Measurements from ENCODE around the gene CCNF.
"Not testable (repeated sequence)": the region's sequence is repeated elsewhere in the genome, so short reads cannot be mapped to it uniquely, and the experiment has no call there.

The CCNF gene

DNA sequence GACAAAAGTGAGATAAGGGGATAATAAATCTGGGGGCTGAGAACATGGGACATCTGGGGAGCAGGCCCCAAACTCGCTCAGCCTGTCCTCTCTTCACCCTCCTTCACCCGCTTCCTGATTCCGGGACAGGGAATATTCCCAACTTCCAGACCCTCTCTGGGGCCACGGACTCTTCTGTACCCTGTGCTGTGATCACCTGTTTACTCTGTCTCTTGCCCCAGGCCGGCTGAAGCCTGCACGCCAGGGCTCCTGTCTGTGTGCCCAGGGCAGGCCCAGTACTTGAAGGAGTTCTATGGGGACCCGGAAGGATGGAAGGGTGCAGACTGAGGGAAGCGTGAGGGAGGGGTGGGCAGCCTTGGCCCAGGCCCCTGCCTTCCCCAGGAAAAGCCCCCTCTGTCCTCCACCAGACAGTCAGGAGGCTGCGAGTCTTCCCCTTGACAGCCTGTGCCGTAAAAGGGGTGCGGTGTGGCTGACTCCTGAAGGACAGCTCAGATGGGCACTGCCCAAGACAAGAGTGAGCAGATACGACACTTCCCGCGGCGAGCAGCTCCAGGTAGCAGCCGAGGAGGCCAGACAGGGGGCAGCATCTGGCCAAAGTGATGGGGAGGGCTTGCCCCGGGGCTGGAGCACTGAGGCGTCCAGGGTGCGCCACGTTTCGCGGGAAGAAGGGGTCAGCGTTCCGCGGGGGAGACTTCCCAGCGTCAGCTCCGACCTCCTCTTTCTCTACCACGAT, 1.0 kb upstream of the CCNF start:
- no peak for DNase-seq

- no peak for DNase-seq
Observed at GRCh38 chr16:2428784-2429033, 538 bp upstream of the CCNF start.

GRCh38 chr16:2429771-2430663, 770 bp downstream of the CCNF start:
- DNase-seq = peak; percentile 32

- DNase-seq = no peak
Observed at GRCh38 chr16:2432286-2432685, 3.0 kb downstream of the CCNF start.

- no peak for DNase-seq
Observed at GRCh38 chr16:2432801-2433505, 3.7 kb downstream of the CCNF start.

DNA sequence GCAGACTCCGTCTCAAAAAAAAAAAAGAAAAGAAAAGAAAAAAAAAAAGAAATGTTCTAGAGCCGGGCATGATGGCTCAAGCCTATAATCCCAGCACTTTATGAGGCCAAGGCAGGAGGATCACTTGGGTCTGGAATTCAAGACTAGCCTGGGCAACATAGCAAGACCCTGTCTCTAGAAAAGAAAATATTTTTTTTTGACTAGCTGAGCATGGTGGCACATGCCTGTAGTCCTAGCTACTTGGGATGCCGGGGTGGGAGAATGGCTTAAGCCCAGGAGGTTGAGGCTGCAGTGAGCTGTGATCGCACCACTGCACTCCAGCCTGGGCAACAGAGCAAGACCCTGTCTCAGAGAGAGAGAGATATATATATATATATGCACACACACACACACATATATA, 6.0 kb downstream of the CCNF start:
- not testable (repeated sequence) for DNase-seq

DNA sequence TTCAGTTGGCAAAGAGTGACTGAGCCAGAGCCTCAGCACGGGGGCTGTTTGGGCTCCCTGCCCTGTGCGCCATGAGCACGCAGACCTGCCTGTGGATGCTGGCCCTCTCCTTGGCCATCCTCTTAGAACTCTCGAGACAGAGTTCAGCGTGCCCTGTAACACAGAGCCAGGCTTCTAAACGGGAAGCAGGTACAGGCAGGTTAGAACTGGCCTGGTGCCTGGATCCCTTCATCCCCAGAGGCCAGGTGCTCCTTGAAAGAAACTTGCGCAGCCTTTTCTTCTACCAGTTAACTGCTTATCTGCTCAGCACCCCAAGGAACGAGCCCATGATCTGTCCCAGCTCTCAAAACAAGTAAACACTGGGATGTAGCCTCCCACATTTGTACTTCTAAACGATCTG, 6.9 kb downstream of the CCNF start:
- DNase-seq = no peak

DNA sequence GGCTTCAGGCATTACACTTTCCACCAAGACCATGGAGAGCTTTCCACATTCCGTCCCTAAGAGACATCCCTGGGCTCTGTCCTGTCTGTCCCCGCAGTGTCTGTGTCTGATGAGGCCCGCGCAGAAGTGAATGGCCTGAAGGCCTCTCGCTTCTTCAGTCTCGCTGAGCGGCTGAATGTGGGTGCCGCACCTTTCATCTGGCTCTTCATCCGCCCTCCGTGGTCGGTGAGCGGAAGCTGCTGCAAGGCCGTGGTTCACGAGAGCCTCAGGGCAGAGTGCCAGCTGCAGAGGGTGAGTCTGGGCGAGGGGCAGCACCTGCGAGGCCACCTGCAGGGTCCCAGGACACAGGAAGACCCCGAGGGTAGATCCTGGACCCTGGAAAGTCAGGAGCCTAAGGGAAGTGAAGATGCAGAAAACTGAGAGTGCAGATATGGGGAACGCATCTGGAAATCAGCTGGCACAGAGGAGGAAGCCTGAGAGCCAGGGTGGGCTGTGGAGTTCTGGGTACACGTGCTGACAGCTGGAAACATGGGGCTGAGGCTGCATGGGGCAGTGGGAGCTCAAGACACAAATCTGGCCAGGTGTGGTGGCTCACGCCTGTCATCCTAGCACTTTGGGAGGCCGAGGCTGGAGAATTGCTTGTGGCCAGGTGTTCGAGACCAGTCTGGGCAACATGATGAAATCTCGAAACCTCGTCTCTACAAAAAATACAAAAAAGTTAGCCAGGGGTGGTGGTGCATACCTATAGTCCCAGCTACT, 8.0 kb downstream of the CCNF start:
- DNase-seq = no peak

DNA sequence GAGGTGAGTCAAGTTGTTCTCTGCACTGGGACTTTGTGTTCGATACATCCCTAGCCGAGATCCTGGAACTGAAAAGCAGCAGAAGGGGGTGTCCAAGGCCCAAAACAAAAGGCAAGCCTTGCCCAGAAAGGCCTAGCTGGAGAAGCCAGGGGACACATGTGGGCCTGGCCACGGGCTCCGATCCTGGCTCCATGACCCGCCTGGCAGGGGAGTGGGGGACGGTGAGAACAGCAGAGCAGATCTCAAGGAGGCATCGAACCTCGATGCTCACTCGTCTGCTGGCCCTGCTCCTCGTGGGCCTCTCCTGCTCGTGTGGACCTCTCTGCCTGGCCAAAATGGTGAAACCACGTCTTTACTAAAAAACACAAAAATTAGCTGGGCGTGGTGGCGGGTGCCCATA, 8.9 kb downstream of the CCNF start:
- no peak for DNase-seq

GRCh38 chr16:2439598-2439997, 10.4 kb downstream of the CCNF start:
- DNase-seq = no peak

GRCh38 chr16:2441143-2441804, 12.0 kb downstream of the CCNF start:
- DNase-seq = not testable (repeated sequence)

DNA sequence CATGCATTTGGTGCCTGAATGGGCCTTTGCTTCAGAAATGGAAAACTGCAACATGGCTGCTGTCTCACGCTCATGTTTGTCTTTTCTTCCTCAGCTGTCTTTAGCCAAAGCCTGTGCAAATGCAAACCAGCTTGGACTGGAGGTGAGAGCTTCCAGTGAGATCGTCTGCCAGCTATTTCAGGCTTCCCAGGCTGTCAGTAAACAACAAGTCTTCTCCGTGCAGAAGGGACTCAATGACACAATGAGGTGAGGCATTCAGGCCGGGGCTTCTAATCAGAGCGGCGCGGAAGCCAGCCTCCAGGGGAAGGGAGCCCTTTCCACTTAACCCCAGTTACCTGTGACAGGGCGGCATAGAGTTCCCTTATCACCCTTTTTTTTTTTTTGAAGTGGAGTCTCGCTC, 14.3 kb downstream of the CCNF start:
- DNase-seq = no peak

- no peak for DNase-seq
Observed at GRCh38 chr16:2447920-2448583, 18.8 kb downstream of the CCNF start.

DNA sequence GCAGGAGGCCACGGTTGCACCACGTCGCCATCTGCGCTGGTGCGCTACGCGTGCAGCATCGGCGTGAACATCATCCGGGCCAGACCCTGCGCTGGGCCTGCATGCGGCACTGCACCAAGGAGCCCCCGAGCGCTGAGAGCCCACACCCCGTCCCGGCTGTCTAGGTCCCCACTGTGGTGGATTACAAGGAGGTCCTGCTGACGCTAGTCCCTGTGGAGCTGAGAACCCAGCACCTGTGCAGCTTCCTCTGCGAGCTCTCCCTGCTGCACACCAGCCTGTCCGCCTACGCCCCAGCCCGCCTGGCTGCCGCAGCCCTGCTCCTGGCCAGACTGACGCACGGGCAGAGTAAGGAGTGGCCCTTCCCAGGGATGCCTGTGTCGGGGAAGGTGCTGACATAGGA, 19.9 kb downstream of the CCNF start:
- no peak for DNase-seq

GRCh38 chr16:2450535-2450934, 21.3 kb downstream of the CCNF start:
- no peak for DNase-seq

- DNase-seq = no peak
Observed at GRCh38 chr16:2450975-2451381, 21.7 kb downstream of the CCNF start.

DNA sequence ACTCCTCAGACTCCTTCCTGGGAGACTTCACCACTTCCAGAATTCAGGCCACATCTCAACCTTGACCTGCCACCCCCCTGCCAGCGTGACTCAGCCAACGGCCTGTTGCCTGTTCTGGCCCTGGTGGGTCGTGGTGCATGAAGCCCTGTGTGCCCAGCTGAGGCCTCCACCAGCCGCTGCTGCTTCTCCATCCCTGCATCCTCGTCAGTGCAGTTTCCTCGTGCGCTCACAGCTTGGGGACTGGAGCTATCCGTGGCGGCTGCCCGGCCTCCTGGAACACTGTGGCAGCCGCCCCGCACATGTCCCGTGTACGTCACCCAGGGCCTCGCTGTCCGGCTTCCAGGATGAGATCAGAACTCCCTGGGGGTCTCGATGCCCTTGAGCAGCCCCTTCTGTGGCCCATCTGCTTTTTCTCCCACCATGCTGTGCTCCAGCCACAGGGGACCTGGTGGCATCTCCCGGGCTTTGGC, 22.6 kb downstream of the CCNF start:
- DNase-seq = no peak

- DNase-seq = no peak
Observed at GRCh38 chr16:2452650-2453049, 23.4 kb downstream of the CCNF start.

DNA sequence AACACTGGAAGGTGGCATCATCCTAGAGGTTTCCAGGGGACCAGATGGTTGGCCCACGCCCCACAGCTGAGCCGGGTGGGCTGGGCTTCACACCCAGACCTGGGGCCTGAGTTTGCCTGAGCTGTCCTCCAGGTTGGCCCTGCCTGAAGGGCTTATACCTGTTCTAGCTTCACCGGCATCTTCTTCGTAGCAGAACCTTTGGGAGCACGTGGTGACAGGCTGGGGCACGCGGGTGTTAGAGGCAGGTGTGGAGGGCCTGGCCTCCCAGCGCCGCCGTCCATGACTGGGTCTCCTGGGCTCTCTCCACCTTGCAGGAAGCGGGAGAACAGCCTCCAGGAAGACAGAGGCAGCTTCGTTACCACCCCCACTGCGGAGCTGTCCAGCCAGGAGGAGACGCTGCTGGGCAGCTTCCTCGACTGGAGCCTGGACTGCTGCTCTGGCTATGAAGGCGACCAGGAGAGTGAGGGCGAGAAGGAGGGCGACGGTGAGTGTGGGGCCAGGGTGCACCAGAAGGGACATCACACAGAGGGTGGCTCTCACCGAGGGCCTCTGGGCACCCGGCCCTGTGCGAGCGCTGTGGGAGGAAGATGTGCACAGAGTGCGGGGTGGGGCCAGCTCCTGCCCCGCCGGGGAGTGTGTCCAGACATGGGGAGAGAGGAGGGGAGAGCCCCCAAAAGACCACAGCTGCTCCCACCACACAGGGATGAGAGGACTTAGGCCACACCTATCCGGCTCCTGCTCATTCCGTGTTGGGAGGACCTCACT, 26.0 kb downstream of the CCNF start:
- DNase-seq = no peak

DNA sequence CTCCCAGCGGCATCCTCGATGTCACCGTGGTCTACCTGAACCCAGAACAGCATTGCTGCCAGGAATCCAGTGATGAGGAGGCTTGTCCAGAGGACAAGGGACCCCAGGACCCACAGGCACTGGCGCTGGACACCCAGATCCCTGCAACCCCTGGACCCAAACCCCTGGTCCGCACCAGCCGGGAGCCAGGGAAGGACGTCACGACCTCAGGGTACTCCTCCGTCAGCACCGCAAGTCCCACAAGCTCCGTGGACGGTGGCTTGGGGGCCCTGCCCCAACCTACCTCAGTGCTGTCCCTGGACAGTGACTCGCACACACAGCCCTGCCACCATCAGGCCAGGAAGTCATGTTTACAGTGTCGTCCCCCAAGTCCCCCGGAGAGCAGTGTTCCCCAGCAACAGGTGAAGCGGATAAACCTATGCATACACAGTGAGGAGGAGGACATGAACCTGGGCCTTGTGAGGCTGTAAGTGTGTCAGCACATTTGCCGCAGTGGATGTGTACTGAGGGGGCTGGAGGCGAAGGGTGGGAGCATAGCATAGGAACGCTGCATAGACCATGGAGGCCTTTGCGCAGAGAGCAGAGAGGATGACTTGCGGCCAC, 27.4 kb downstream of the CCNF start:
- DNase-seq = no peak

DNA sequence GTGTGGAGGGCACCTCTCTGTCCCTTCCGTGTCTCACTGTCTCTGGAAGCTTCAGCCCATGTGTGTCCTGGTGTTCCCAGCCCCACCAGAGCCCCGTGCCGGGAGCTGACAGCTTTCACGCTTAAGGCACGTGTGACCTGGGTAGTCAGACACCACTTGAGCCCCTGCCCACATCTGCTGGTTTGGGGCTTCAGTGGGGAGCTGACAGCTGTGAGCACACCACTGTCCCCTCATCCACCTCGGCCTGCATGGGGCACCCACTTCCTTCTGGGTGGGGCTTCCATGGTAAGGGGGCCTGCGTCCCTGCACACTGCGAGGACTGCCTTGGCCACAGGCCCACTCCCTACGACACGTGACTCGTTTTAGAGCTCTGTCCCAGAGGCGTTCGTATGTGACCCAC, 28.0 kb downstream of the CCNF start:
- no peak for DNase-seq
